PFSK-1 (cell line): ENCODE results near the gene FOXK1.

Experiments
- POLR2AphosphoS5 ChIP-seq: IDR thresholded peaks from 2 replicates; pipeline ENCODE4 v1.6.1; 2012; ENCODE audit warnings: low read depth, mild to moderate bottlenecking, control low read depth, low read length, moderate library complexity
- SIN3A ChIP-seq: IDR thresholded peaks from 2 replicates; pipeline ENCODE4 v1.6.1; 2012; ENCODE audit warnings: mild to moderate bottlenecking, low read length, moderate library complexity, borderline replicate concordance; ENCODE audit not compliant: insufficient read depth
- TF ChIP-seq, protein P1 (sequence below), 2 experiments: IDR thresholded peaks; 2 replicates each; pipeline versions ENCODE4 v1.6.1 to v1.8.0; 2011 to 2012; ENCODE audit warnings: low read depth in 2 of 2, low read length in 2 of 2, control low read depth in 1 of 2, inconsistent platforms in 1 of 2, mild to moderate bottlenecking in 1 of 2, moderate library complexity in 1 of 2; ENCODE audit not compliant: insufficient read depth in 1 of 2

DNA sequence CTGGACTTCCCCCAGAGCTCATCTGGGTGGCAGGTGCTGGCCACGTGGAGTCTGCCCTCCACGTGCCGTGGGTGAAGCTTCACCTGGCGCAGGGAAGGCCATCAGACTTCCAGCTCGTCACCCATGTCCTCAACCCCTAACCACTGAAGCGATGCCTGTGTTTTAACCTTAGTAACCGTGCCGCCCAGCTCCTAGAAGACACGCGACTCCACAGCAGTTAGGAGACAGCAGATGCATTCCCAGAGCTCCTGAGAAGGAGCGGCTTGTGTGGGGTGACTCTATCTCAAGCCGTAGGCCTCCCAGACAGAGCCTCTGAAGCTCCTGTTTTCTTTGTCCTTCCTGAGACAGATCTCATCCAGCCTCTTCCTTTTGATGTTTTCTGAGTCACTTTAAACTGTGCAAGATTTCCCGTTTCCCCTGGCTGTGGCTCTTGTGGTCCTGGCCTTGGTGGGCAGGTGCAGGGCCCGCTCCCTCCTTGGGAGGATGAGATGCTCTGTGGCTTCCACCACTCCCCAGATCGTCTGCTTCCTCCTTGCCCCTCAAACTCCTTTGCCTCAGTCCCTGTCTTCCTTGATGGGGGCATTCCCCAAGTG, 51.9 kb downstream of the FOXK1 start:
- TF ChIP-seq POLR2AphosphoS5 (no peak), SIN3A (no peak)
- TF ChIP-seq, protein P1, sequence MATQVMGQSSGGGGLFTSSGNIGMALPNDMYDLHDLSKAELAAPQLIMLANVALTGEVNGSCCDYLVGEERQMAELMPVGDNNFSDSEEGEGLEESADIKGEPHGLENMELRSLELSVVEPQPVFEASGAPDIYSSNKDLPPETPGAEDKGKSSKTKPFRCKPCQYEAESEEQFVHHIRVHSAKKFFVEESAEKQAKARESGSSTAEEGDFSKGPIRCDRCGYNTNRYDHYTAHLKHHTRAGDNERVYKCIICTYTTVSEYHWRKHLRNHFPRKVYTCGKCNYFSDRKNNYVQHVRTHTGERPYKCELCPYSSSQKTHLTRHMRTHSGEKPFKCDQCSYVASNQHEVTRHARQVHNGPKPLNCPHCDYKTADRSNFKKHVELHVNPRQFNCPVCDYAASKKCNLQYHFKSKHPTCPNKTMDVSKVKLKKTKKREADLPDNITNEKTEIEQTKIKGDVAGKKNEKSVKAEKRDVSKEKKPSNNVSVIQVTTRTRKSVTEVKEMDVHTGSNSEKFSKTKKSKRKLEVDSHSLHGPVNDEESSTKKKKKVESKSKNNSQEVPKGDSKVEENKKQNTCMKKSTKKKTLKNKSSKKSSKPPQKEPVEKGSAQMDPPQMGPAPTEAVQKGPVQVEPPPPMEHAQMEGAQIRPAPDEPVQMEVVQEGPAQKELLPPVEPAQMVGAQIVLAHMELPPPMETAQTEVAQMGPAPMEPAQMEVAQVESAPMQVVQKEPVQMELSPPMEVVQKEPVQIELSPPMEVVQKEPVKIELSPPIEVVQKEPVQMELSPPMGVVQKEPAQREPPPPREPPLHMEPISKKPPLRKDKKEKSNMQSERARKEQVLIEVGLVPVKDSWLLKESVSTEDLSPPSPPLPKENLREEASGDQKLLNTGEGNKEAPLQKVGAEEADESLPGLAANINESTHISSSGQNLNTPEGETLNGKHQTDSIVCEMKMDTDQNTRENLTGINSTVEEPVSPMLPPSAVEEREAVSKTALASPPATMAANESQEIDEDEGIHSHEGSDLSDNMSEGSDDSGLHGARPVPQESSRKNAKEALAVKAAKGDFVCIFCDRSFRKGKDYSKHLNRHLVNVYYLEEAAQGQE (IDR thresholded peaks at IDR 0.05; ENCODE audit: insufficient read depth in 1 of 2, low read depth in 2 of 2, low read length in 2 of 2) = no peak
